ENCODE data around the gene PLXND1. TPM values are rescaled to one million over a fixed set of nuclear protein-coding genes. Genes with fewer than 3 reads are reported as not detected.

Gene PLXND1
- total RNA-seq, 1 donor: 38.7 TPM

- no peaks in the 10 kb centered on the region for H3K9me3 ChIP-seq (ENCODE audit: low read depth, low read length)
- H3K27me3 ChIP-seq (ENCODE audit: insufficient read depth, low read length): no peaks in the 10 kb centered on the region
- H3K4me1 ChIP-seq (ENCODE audit: insufficient read depth, low read length): no peaks in the 10 kb centered on the region
- no peak overlapping the region for H3K4me3 ChIP-seq (ENCODE audit: low read length)
Measured at GRCh38 chr3:129514110-129514509, 92.4 kb downstream of the PLXND1 start.

- Histone ChIP-seq H3K4me3 (ENCODE audit: low read length) (no peak overlapping the region), H3K4me1 (ENCODE audit: insufficient read depth, low read length) (no peaks in the 10 kb centered on the region), H3K9me3 (ENCODE audit: low read depth, low read length) (no peaks in the 10 kb centered on the region), H3K27me3 (ENCODE audit: insufficient read depth, low read length) (no peaks in the 10 kb centered on the region)
Measured at GRCh38 chr3:129513705-129514104, 92.8 kb downstream of the PLXND1 start.

- Histone ChIP-seq H3K27me3 (ENCODE audit: insufficient read depth, low read length) (no peaks in the 10 kb centered on the region), H3K9me3 (ENCODE audit: low read depth, low read length) (no peaks in the 10 kb centered on the region), H3K4me3 (ENCODE audit: low read length) (no peak overlapping the region), H3K4me1 (ENCODE audit: insufficient read depth, low read length) (no peaks in the 10 kb centered on the region)
Measured at GRCh38 chr3:129512595-129512994, 93.9 kb downstream of the PLXND1 start.

GRCh38 chr3:129507181-129507831 lies 99.2 kb downstream of the PLXND1 start:
- Histone ChIP-seq H3K4me1 (ENCODE audit: insufficient read depth, low read length) (no peaks in the 10 kb centered on the region), H3K27me3 (ENCODE audit: insufficient read depth, low read length) (no peaks in the 10 kb centered on the region), H3K9me3 (ENCODE audit: low read depth, low read length) (no peaks in the 10 kb centered on the region), H3K4me3 (ENCODE audit: low read length) (no peak overlapping the region)

- Histone ChIP-seq H3K27me3 (ENCODE audit: insufficient read depth, low read length) (no peaks in the 10 kb centered on the region), H3K9me3 (ENCODE audit: low read depth, low read length) (no peaks in the 10 kb centered on the region), H3K4me1 (ENCODE audit: insufficient read depth, low read length) (no peaks in the 10 kb centered on the region), H3K4me3 (ENCODE audit: low read length) (no peak overlapping the region)
Measured at GRCh38 chr3:129506231-129506742, 100.2 kb downstream of the PLXND1 start.

GRCh38 chr3:129505341-129505740 lies 101.1 kb downstream of the PLXND1 start:
- no peaks in the 10 kb centered on the region for H3K9me3 ChIP-seq (ENCODE audit: low read depth, low read length)
- no peak overlapping the region for H3K4me3 ChIP-seq (ENCODE audit: low read length)
- no peaks in the 10 kb centered on the region for H3K27me3 ChIP-seq (ENCODE audit: insufficient read depth, low read length)
- no peaks in the 10 kb centered on the region for H3K4me1 ChIP-seq (ENCODE audit: insufficient read depth, low read length)

Other genes with a start within 250 kb of the PLXND1 start
- gene EFCAB12, start 178.0 kb downstream of the PLXND1 start, total RNA-seq: 1.4 TPM
- gene MBD4, start 166.7 kb downstream of the PLXND1 start, total RNA-seq: 60.2 TPM
- 8.3 TPM for gene IFT122, start 166.5 kb downstream of the PLXND1 start, total RNA-seq
- 0.10 TPM for gene RHO, start 78.0 kb downstream of the PLXND1 start, total RNA-seq
- gene H1-8, start 63.5 kb downstream of the PLXND1 start, total RNA-seq: 0.21 TPM

Data from mononuclear cell (primary cell).